H1 (cell line): ENCODE results near the gene AVPR2. TPM values are rescaled to one million over a fixed set of nuclear protein-coding genes. Genes with fewer than 3 reads are reported as not detected.

Experiments
- CTCF ChIA-PET: fragments of 300-600 bp; sonication (Branson Sonifier 250); formaldehyde crosslinking; loops from one replicate; lab custom pipeline; 2021; ENCODE audit not compliant: partially characterized antibody; lab: Charles Lee
- POLR2A ChIA-PET: fragments of 300-600 bp; sonication (Branson Sonifier 250); formaldehyde crosslinking; loops from one replicate; lab custom pipeline; 2021; ENCODE audit warnings: inconsistent platforms; ENCODE audit not compliant: partially characterized antibody; lab: Charles Lee
- DNase-seq, 2 experiments: peaks; one replicate each; pipeline versions ENCODE4 v3.0.0 to v3.0.0-alpha.2; 2010 to 2022; ENCODE audit warnings: low spot score in 2 of 2, low read depth in 1 of 2, mixed read lengths in 1 of 2
- FAIRE-seq: peaks from 2 replicates; lab custom pipeline; 2011; peaks lifted over from hg19 to GRCh38; lab: Jason Lieb, UNC
- H2AFZ ChIP-seq: 2 replicates; pipeline ENCODE4 v1.8.1; 2012; ENCODE audit warnings: low read length, inconsistent platforms
- H2AK5ac ChIP-seq: 2 replicates; pipeline ENCODE4 v1.6.1; 2013; ENCODE audit warnings: low read depth, low read length
- H2BK120ac ChIP-seq: replicated peaks from 2 replicates; pipeline ENCODE3; 2013; ENCODE audit warnings: low read depth, low read length, inconsistent platforms
- H2BK12ac ChIP-seq: 2 replicates; pipeline ENCODE4 v1.6.1; 2013; ENCODE audit warnings: low read depth, low read length
- H2BK15ac ChIP-seq: 2 replicates; pipeline ENCODE4 v1.6.1; 2013; ENCODE audit warnings: low read length
- H2BK20ac ChIP-seq: 2 replicates; pipeline ENCODE4 v1.6.1; 2013; ENCODE audit warnings: low read length
- H2BK5ac ChIP-seq: 2 replicates; pipeline ENCODE4 v1.6.1; 2013; ENCODE audit warnings: low read depth, low read length
- H3K14ac ChIP-seq: 2 replicates; pipeline ENCODE4 v1.6.1; 2013; ENCODE audit warnings: inconsistent platforms; ENCODE audit not compliant: insufficient read length
- H3K18ac ChIP-seq: 2 replicates; pipeline ENCODE4 v1.6.1; 2013; ENCODE audit warnings: low read length; ENCODE audit errors: extremely low read depth
- H3K23ac ChIP-seq: 2 replicates; pipeline ENCODE4 v1.6.1; 2013; ENCODE audit warnings: inconsistent platforms; ENCODE audit not compliant: insufficient read length
- H3K23me2 ChIP-seq: 2 replicates; pipeline ENCODE4 v1.6.1; 2013; ENCODE audit warnings: low read depth, low read length
- H3K27ac ChIP-seq: 2 replicates; pipeline ENCODE4 v1.6.1; 2011; ENCODE audit warnings: low read depth, low read length, inconsistent platforms
- H3K27me3 ChIP-seq, 4 experiments: replicated peaks in 1 of 4; 1 replicate in 1 of 4; 2 replicates in 3 of 4; pipeline versions ENCODE4 v1.6.1 to v1.8.1; 2011 to 2013; ENCODE audit warnings: low read length in 3 of 4, mild to moderate bottlenecking in 3 of 4, inconsistent platforms in 2 of 4, mixed read lengths in 2 of 4, moderate library complexity in 1 of 4; ENCODE audit not compliant: control insufficient read depth in 3 of 4, insufficient read depth in 3 of 4; ENCODE audit errors: extremely low read depth in 1 of 4
- H3K36me3 ChIP-seq, 4 experiments: 2 replicates each; pipeline versions ENCODE4 v1.6.1 to v1.8.1; 2011 to 2013; ENCODE audit warnings: mild to moderate bottlenecking in 4 of 4, low read length in 3 of 4, moderate library complexity in 2 of 4, control low read depth in 1 of 4, inconsistent platforms in 1 of 4; ENCODE audit not compliant: insufficient read depth in 4 of 4, control insufficient read depth in 2 of 4
- H3K4ac ChIP-seq: replicated peaks from 2 replicates; pipeline ENCODE3; 2013; ENCODE audit warnings: low read length, low read depth, mixed read lengths, inconsistent platforms; ENCODE audit not compliant: insufficient read length
- H3K4me1 ChIP-seq, 4 experiments: replicated peaks in 1 of 4; 1 replicate in 1 of 4; 2 replicates in 3 of 4; pipeline versions ENCODE4 v1.6.1 to v1.8.1; 2011 to 2013; ENCODE audit warnings: low read length in 3 of 4, inconsistent platforms in 2 of 4, mixed read lengths in 1 of 4; ENCODE audit not compliant: insufficient read depth in 4 of 4, control insufficient read depth in 3 of 4
- H3K4me2 ChIP-seq, 2 experiments: 2 replicates each; pipeline versions ENCODE4 v1.6.1 to v1.8.1; 2011 to 2013; ENCODE audit warnings: low read depth in 2 of 2, low read length in 2 of 2, control low read depth in 1 of 2, inconsistent platforms in 1 of 2, mild to moderate bottlenecking in 1 of 2; ENCODE audit not compliant: insufficient read depth in 1 of 2
- H3K4me3 ChIP-seq, 4 experiments: fragments of 200-600, 300-600 bp in 1 of 4; sonication (generic), shearing (Covaris generic), sonication (Bioruptor Twin) in 1 of 4; 2 replicates each; pipeline versions ENCODE4 v1.5.1 to v1.8.1; 2011 to 2016; ENCODE audit warnings: low read length in 4 of 4, low read depth in 3 of 4, control low read depth in 2 of 4, inconsistent platforms in 2 of 4, mild to moderate bottlenecking in 2 of 4, mixed read lengths in 1 of 4, moderate library complexity in 1 of 4; ENCODE audit not compliant: insufficient read depth in 2 of 4; ENCODE audit errors: extremely low read depth in 1 of 4
- H3K56ac ChIP-seq: replicated peaks from 2 replicates; pipeline ENCODE3; 2013; ENCODE audit warnings: low read depth, mild to moderate bottlenecking, mixed read lengths, low read length, inconsistent platforms; ENCODE audit not compliant: insufficient read length
- H3K79me1 ChIP-seq: 2 replicates; pipeline ENCODE4 v1.6.1; 2013; ENCODE audit warnings: low read depth, low read length, control low read depth
- H3K79me2 ChIP-seq, 2 experiments: 2 replicates each; pipeline versions ENCODE4 v1.6.1 to v1.8.1; 2012 to 2013; ENCODE audit warnings: low read length in 2 of 2, mild to moderate bottlenecking in 2 of 2, inconsistent platforms in 1 of 2; ENCODE audit not compliant: insufficient read depth in 2 of 2, control insufficient read depth in 1 of 2
- H3K9ac ChIP-seq, 4 experiments: replicated peaks in 1 of 4; 1 replicate in 1 of 4; 2 replicates in 3 of 4; pipeline versions ENCODE4 v1.6.1 to v1.8.1; 2011 to 2013; ENCODE audit warnings: low read depth in 3 of 4, low read length in 3 of 4, control low read depth in 2 of 4, mild to moderate bottlenecking in 2 of 4, moderate library complexity in 2 of 4, inconsistent platforms in 1 of 4; ENCODE audit errors: extremely low read depth in 1 of 4
- H3K9me3 ChIP-seq, 2 experiments: 2 replicates each; pipeline versions ENCODE4 v1.6.1 to v1.8.1; 2012 to 2013; ENCODE audit warnings: mild to moderate bottlenecking in 2 of 2, moderate library complexity in 2 of 2, control low read depth in 1 of 2, inconsistent platforms in 1 of 2, low read depth in 1 of 2, low read length in 1 of 2, mixed read lengths in 1 of 2; ENCODE audit not compliant: insufficient read depth in 2 of 2
- H4K20me1 ChIP-seq, 2 experiments: replicated peaks in 1 of 2; 2 replicates each; pipeline versions ENCODE3 to v1.8.1; 2011 to 2013; ENCODE audit warnings: inconsistent platforms in 2 of 2, low read length in 2 of 2, mild to moderate bottlenecking in 1 of 2; ENCODE audit not compliant: insufficient read depth in 2 of 2, control insufficient read depth in 1 of 2
- H4K5ac ChIP-seq: 2 replicates; pipeline ENCODE4 v1.6.1; 2013; ENCODE audit warnings: low read length, low read depth, mixed read lengths, inconsistent platforms; ENCODE audit not compliant: insufficient read length
- H4K8ac ChIP-seq: 2 replicates; pipeline ENCODE4 v1.8.0; 2013; ENCODE audit warnings: mild to moderate bottlenecking, moderate library complexity, low read length, inconsistent platforms; ENCODE audit not compliant: insufficient read depth; ENCODE audit errors: extremely low read depth
- H4K91ac ChIP-seq: replicated peaks from 2 replicates; pipeline ENCODE3; 2013; ENCODE audit warnings: low read length, mixed read lengths, inconsistent platforms; ENCODE audit not compliant: insufficient read length
- BRCA1 ChIP-seq: IDR thresholded peaks from 2 replicates; pipeline ENCODE4 v1.6.1; 2012; ENCODE audit warnings: low read depth, low read length, improper control_type of control experiment
- CEBPB ChIP-seq: IDR thresholded peaks from 2 replicates; pipeline ENCODE4 v1.6.1; 2012; ENCODE audit warnings: low read depth, low read length
- CTBP2 ChIP-seq: IDR thresholded peaks from 2 replicates; pipeline ENCODE4 v1.7.0; 2011; ENCODE audit warnings: borderline replicate concordance, mild to moderate bottlenecking, moderate library complexity, mixed read lengths, low read length; ENCODE audit not compliant: insufficient read depth, insufficient read length
- JUN ChIP-seq: IDR thresholded peaks from 2 replicates; pipeline ENCODE4 v1.6.1; 2011; ENCODE audit warnings: low read depth, mild to moderate bottlenecking, improper control_type of control experiment, low read length
- POLR2AphosphoS5 ChIP-seq: IDR thresholded peaks from 2 replicates; pipeline ENCODE4 v1.6.1; 2011; ENCODE audit warnings: low read depth, low read length
- POU5F1 ChIP-seq: IDR thresholded peaks from 2 replicates; pipeline ENCODE4 v1.6.1; 2011; ENCODE audit warnings: low read depth, mild to moderate bottlenecking, low read length, moderate library complexity
- RBBP5 ChIP-seq: IDR thresholded peaks from 2 replicates; pipeline ENCODE4 v1.7.1; 2012; ENCODE audit warnings: low read depth, mild to moderate bottlenecking, inconsistent platforms, low read length, moderate library complexity, borderline replicate concordance
- RNF2 ChIP-seq: fragments of 200-900, 300-1000 bp; sonication (generic); IDR thresholded peaks from 2 replicates; pipeline ENCODE4 v1.7.1; 2016; ENCODE audit warnings: borderline replicate concordance, low read depth, mild to moderate bottlenecking, antibody characterized with exemption, low read length; ENCODE audit not compliant: poor library complexity, severe bottlenecking; ENCODE audit errors: missing control alignments
- SIN3A ChIP-seq, 2 experiments: IDR thresholded peaks in 1 of 2; conservative IDR thresholded peaks in 1 of 2; 2 replicates each; pipeline ENCODE4 v1.6.1; 2011 to 2012; ENCODE audit warnings: low read length in 2 of 2, improper control_type of control experiment in 1 of 2, low read depth in 1 of 2, mild to moderate bottlenecking in 1 of 2
- TBP ChIP-seq: IDR thresholded peaks from 2 replicates; pipeline ENCODE4 v1.6.1; 2011; ENCODE audit warnings: low read depth, low read length, improper control_type of control experiment
- WGBS, 2 experiments: shearing (Covaris generic) in 1 of 2; methylation state at CpG; one replicate each; pipeline versions ENCODE4 v1.1.6 to v1.1.7; 2013 to 2015; ENCODE audit warnings: low lambda C conversion rate in 2 of 2, mixed read lengths in 2 of 2, inconsistent platforms in 1 of 2, low coverage in 1 of 2, missing lambda C conversion rate in 1 of 2; ENCODE audit not compliant: insufficient replicate concordance in 2 of 2, insufficient coverage in 1 of 2, insufficient read length in 1 of 2; ENCODE audit errors: extremely low coverage in 1 of 2, missing lambda C conversion rate in 1 of 2; 5-methylcytosine and 5-hydroxymethylcytosine counted together
- polyA plus RNA-seq, 7 experiments: library from polyadenylated mRNA; depleted of rRNA in 3 of 7; stranded (reverse) in 5 of 7; unstranded in 2 of 7; fragments of >200 nt in 5 of 7; fragments of 200-250 nt in 2 of 7; gene quantifications; 1 replicate in 5 of 7; 2 replicates in 1 of 7; 4 replicates in 1 of 7; pipeline versions ENCODE4 v1.2.1 to v1.2.3, GENCODE V29; 2011 to 2013; ENCODE audit warnings: missing spikeins in 2 of 7, mixed read lengths in 2 of 7
- total RNA-seq: library from RNA; stranded (reverse); fragmentation: NEBNext Ultra II Directional; extraction: Animal tissue kit (Norgen Biotek cat#: 25700); gene quantifications from 2 replicates; pipeline ENCODE4 v1.2.1, GENCODE V29; 2021
- TF ChIP-seq, protein P1 (sequence below): IDR thresholded peaks from 2 replicates; pipeline ENCODE4 v1.6.1; 2011; ENCODE audit warnings: low read depth, mild to moderate bottlenecking, low read length; ENCODE audit not compliant: insufficient read depth

The AVPR2 gene
- total and polyA plus RNA-seq, 2 of the 8 experiments (the other 6 are each of a cell fraction or from before 2014, with no cell fraction given) = 0.09 TPM; not detected in 1

DNA sequence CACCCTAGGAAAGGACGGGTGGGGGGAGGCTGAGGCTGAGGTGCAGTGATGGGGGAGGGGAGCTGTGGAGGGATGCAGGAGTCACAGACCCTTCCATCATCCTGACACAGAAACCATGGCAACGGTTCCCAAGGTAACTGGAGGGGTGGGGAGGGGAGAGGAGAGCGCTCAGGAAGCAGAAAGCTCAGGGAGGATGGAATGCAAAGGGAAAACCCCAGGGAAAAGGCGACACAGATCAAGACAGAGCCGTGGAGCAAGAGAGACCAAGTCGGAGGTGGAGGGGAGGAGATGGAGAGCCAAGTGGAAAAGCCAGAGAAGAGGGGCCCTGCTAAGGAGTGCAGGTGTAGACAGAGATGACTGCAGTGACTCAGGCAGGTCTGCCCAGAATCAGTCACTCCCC, 33.0 kb upstream of the AVPR2 start:
- Histone ChIP-seq H3K36me3 (peaks cover 0 to 16% (median under 1%) of the 10 kb centered on the region in 4 experiments; a peak in 1 of 8 replicates), H2BK5ac (no peak overlapping the region), H4K20me1 (peaks cover 2 to 10% of the 10 kb centered on the region in 2 experiments), H3K23me2 (no peaks in the 10 kb centered on the region), H3K79me2 (no peaks in the 10 kb centered on the region), H3K56ac (no peak overlapping the region), H2BK120ac (no peak overlapping the region), H3K4me2 (no peak overlapping the region), H3K4me3 (no peak overlapping the region), H3K18ac (no peak overlapping the region), H3K9me3 (no peaks in the 10 kb centered on the region), H3K14ac (no peak overlapping the region), H3K9ac (no peak overlapping the region), H3K23ac (no peak overlapping the region), H2BK15ac (no peak overlapping the region), H3K4me1 (peaks cover 3 to 16% (median 6%) of the 10 kb centered on the region in 4 experiments), H2AK5ac (no peak overlapping the region), H2BK12ac (no peak overlapping the region), H2AFZ (no peak overlapping the region), H3K4ac (no peak overlapping the region), H2BK20ac (no peak overlapping the region), H4K91ac (no peak overlapping the region), H3K27me3 (no peaks in the 10 kb centered on the region; a peak in 1 of 7 replicates), H3K79me1 (no peaks in the 10 kb centered on the region), H4K5ac (no peak overlapping the region), H4K8ac (no peak overlapping the region), H3K27ac (no peak overlapping the region)
- POLR2A ChIA-PET = interaction anchor here (1.3 kb wide), 1 partner anchor 35 kb away, joined by 5 read pairs; no protein-coding TSS in a partner anchor
- TF ChIP-seq CEBPB (no peak), SIN3A (conservative IDR thresholded peaks at IDR 0.05 in 1 of 2, IDR thresholded peaks at IDR 0.05 in 1 of 2; ENCODE audit: low read depth in 1 of 2, low read length in 2 of 2) (no peak), JUN (no peak), CTBP2 (no peak), TBP (no peak), POU5F1 (no peak), RBBP5 (no peak), POLR2AphosphoS5 (no peak), RNF2 (no peak), BRCA1 (no peak)
- TF ChIP-seq, protein P1, sequence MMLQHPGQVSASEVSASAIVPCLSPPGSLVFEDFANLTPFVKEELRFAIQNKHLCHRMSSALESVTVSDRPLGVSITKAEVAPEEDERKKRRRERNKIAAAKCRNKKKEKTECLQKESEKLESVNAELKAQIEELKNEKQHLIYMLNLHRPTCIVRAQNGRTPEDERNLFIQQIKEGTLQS = no peak
- 41% methylated on average over 3 of the region's 6 CpGs; no CpG with 5 or more reads in 1 of the 2 experiments for WGBS, 2 experiments
- CTCF ChIA-PET = interaction anchor here (0.8 to 1.5 kb wide), 6 partner anchors 8 to 52 kb away, joined by 3 to 4 read pairs (median 4); no protein-coding TSS in a partner anchor
- no peak for FAIRE-seq
- no peak for DNase-seq
